Uterus (tissue), 4 donors: Measurements from ENCODE around the gene MRPL30. TPM values are rescaled to one million over a fixed set of nuclear protein-coding genes. Genes with fewer than 3 reads are reported as not detected.

Source experiments
- DNase-seq, 2 donors: peaks; one replicate each; pipeline ENCODE4 v3.0.0-alpha.2; 2019 to 2020
- H3K27ac ChIP-seq, 2 donors: fragments of 200-600 bp; sonication (generic); 1 replicate in 1 of 2; 2 replicates in 1 of 2; pipeline ENCODE4 v1.5.1; 2016 to 2018
- H3K27me3 ChIP-seq, 2 donors: fragments of 200-600 bp; sonication (generic); one replicate each; pipeline ENCODE4 v1.5.1; 2018 to 2019; ENCODE audit warnings: control low read depth in 1 of 2
- H3K36me3 ChIP-seq, 2 donors: fragments of 200-600 bp; sonication (generic); one replicate each; pipeline ENCODE4 v1.5.1; 2019; ENCODE audit warnings: control low read depth in 1 of 2
- H3K4me1 ChIP-seq, 2 donors: fragments of 200-600 bp; sonication (generic); one replicate each; pipeline ENCODE4 v1.5.1; 2018 to 2019; ENCODE audit warnings: control low read depth in 1 of 2
- H3K4me3 ChIP-seq, 2 donors: fragments of 200-600 bp; sonication (generic); 1 replicate in 1 of 2; 2 replicates in 1 of 2; pipeline ENCODE4 v1.5.1; 2018 to 2019; ENCODE audit warnings: mild to moderate bottlenecking in 1 of 2
- H3K9me3 ChIP-seq, 2 donors: fragments of 200-600 bp; sonication (generic); one replicate each; pipeline ENCODE4 v1.5.1; 2019; ENCODE audit warnings: control low read depth in 1 of 2
- POLR2A ChIP-seq, 2 donors: fragments of 450-650 bp; IDR thresholded peaks; one replicate each; pipeline ENCODE4 v1.6.1; 2016; ENCODE audit warnings: antibody characterized with exemption in 2 of 2, mild to moderate bottlenecking in 1 of 2, moderate library complexity in 1 of 2
- intact Hi-C: fragments of 100-400 bp; cut with DNase I; formaldehyde crosslinking; loops from one replicate; pipeline ENCODE4 v1.15.1; 2023; ENCODE audit warnings: low total_unique reads
- small RNA-seq: library from RNA; depleted of rRNA; stranded (forward); fragments of <200 nt; gene quantifications from one replicate; pipeline ENCODE3, GENCODE V24; 2016
- total RNA-seq, 4 donors: library from RNA; depleted of rRNA in 3 of 4; stranded (reverse); fragments of >200 nt in 3 of 4; gene quantifications; one replicate each; pipeline versions ENCODE4 v1.1.0 to v1.2.4, GENCODE V29; 2014 to 2023
- TF ChIP-seq, protein P1 (sequence below), 4 experiments: fragments of 200-600 bp in 2 of 4; fragments of 450-650 bp in 2 of 4; sonication (generic) in 2 of 4; IDR thresholded peaks; one replicate each; pipeline ENCODE4 v1.5.1; 2016 to 2019; ENCODE audit warnings: antibody characterized with exemption in 4 of 4, mild to moderate bottlenecking in 2 of 4, moderate library complexity in 1 of 4
- donor health status: DM: yes; HTN: yes; CAD: no.

MRPL30 gene
- total RNA-seq, 4 donors from 2014 or later, result 27.2 to 47.7 (median 28.8) TPM

- intact Hi-C loops, result no loop called here
These were observed 57.6 kb downstream of the MRPL30 start for GRCh38 chr2:99238599-99238998.

DNA sequence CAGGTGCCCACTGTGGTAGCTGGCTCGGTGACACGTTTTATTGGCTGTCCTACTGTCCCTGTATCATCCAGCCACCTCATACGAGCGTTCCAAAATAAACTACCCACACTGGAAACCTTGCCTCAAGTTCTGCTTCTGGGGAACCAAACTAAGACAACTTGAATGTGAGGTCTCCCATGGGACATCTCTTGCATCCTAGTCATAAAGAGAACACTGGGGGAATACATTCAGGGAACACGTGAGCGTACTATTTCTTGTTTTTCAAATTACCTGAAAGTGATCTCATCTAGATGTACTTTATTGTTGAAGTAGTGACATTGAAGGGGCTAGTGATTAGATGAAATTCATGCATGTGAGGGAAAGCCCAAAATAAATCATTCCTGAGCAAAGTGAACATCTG lies 59.4 kb downstream of the MRPL30 start:
- DNase-seq, result no peak
- no peaks in the 10 kb centered on the region for H3K36me3 ChIP-seq
- H3K4me3 ChIP-seq, result no peak overlapping the region
- no peaks in the 10 kb centered on the region for H3K4me1 ChIP-seq
- no peaks in the 10 kb centered on the region for H3K27me3 ChIP-seq
- TF ChIP-seq POLR2A (IDR thresholded peaks at IDR 0.05), result no peak
- TF ChIP-seq, protein P1, sequence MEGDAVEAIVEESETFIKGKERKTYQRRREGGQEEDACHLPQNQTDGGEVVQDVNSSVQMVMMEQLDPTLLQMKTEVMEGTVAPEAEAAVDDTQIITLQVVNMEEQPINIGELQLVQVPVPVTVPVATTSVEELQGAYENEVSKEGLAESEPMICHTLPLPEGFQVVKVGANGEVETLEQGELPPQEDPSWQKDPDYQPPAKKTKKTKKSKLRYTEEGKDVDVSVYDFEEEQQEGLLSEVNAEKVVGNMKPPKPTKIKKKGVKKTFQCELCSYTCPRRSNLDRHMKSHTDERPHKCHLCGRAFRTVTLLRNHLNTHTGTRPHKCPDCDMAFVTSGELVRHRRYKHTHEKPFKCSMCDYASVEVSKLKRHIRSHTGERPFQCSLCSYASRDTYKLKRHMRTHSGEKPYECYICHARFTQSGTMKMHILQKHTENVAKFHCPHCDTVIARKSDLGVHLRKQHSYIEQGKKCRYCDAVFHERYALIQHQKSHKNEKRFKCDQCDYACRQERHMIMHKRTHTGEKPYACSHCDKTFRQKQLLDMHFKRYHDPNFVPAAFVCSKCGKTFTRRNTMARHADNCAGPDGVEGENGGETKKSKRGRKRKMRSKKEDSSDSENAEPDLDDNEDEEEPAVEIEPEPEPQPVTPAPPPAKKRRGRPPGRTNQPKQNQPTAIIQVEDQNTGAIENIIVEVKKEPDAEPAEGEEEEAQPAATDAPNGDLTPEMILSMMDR (IDR thresholded peaks at IDR 0.05), result no peak
- H3K27ac ChIP-seq, result no peak overlapping the region
- no peaks in the 10 kb centered on the region for H3K9me3 ChIP-seq
- intact Hi-C loops, result no loop called here

More at GRCh38 chr2:99238599-99238998, 57.6 kb downstream of the MRPL30 start:
- no peaks in the 10 kb centered on the region for H3K4me1 ChIP-seq
- no peaks in the 10 kb centered on the region for H3K9me3 ChIP-seq
- no peak overlapping the region for H3K27ac ChIP-seq
- TF ChIP-seq, protein P1 (IDR thresholded peaks at IDR 0.05), result no peak
- TF ChIP-seq POLR2A (IDR thresholded peaks at IDR 0.05), result no peak
- no peak overlapping the region for H3K4me3 ChIP-seq
- DNase-seq, result no peak
- no peaks in the 10 kb centered on the region for H3K36me3 ChIP-seq
- no peaks in the 10 kb centered on the region for H3K27me3 ChIP-seq

DNA sequence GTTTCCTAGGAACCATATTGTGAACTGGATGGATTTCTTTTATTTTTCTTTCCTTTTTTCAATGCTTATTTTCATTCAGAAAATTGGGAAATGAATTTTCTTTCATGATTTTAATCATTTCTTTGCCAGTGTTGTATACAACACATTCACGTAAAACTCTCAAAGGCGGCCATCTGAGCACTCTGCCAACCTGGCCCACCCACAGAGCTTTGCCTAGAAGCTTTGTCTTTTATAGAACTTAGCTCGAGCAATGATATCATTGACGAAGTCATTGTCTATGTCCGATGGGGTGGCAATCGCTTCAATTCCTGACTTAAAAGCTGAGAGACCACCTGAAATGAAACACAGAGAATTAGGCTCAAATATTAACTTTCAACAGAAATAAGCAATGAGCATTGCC lies 61.2 kb downstream of the MRPL30 start:
- no peak for DNase-seq
- Histone ChIP-seq H3K36me3 (no peaks in the 10 kb centered on the region), H3K9me3 (no peaks in the 10 kb centered on the region), H3K27me3 (no peaks in the 10 kb centered on the region), H3K27ac (no peak overlapping the region), H3K4me1 (no peaks in the 10 kb centered on the region), H3K4me3 (no peak overlapping the region)
- intact Hi-C loops, result no loop called here
- TF ChIP-seq, protein P1 (IDR thresholded peaks at IDR 0.05), result no peak
- TF ChIP-seq POLR2A (IDR thresholded peaks at IDR 0.05), result no peak

Small RNAs within 50 kb of the gene (small RNA-seq; reads per million reads assigned to genes)
- not detected for gene AC092587.1

Other genes starting within 250 kb of the MRPL30 start
- 10 to 100 TPM in 1 of 4 donors, 1 to 10 TPM in 3; 1.5 to 14.6 (median 6.1) TPM for gene CRACDL, start 245.0 kb upstream of the MRPL30 start, total RNA-seq
- gene C2orf15, start 39.5 kb upstream of the MRPL30 start, total RNA-seq, result 1 to 10 TPM in 2 of 4 donors, not detected in 2; 1.6 to 2.8 TPM
- 10 to 100 TPM in 3 of 4 donors, 1 to 10 TPM in 1; 5.9 to 22.5 (median 16.2) TPM for gene TSGA10, start 26.2 kb upstream of the MRPL30 start, total RNA-seq
- gene LIPT1, start 26.2 kb upstream of the MRPL30 start, total RNA-seq, result 100 to 1,000 TPM in 1 of 4 donors, 10 to 100 TPM in 2, 1 to 10 TPM in 1; 6.8 to 140 (median 11.0) TPM
- 10 to 100 TPM in 3 of 4 donors, 1 to 10 TPM in 1; 6.2 to 41.0 (median 22.7) TPM for gene MITD1, start 126 bp upstream of the MRPL30 start, total RNA-seq
- gene LYG2, start 74.5 kb downstream of the MRPL30 start, total RNA-seq, result not detected
- 1 to 10 TPM in 2 of 4 donors, under 1 TPM in 2; 0.29 to 3.0 (median 1.1) TPM for gene LYG1, start 120.0 kb downstream of the MRPL30 start, total RNA-seq
- gene TXNDC9, start 155.1 kb downstream of the MRPL30 start, total RNA-seq, result 10 to 100 TPM; 31.8 to 75.8 (median 36.2) TPM
- gene EIF5B, start 156.2 kb downstream of the MRPL30 start, total RNA-seq, result 10 to 100 TPM; 21.4 to 83.5 (median 33.5) TPM